Epithelial cell of esophagus (primary cell): ENCODE measurements around the gene NEU2.

Experiments used
- DNase-seq: peaks from one replicate; pipeline ENCODE4 v3.0.0; 2010; ENCODE audit warnings: low read depth
- H3K4me3 ChIP-seq: 2 replicates; pipeline ENCODE4 v1.5.1; 2011; ENCODE audit warnings: mild to moderate bottlenecking, low read length, control low read depth
- TF ChIP-seq, protein P1 (sequence below): IDR thresholded peaks from 2 replicates; pipeline ENCODE4 v1.5.1; 2011; ENCODE audit warnings: low read depth, mild to moderate bottlenecking, low read length, control low read depth, inconsistent platforms; ENCODE audit not compliant: insufficient read depth; ENCODE audit errors: missing control alignments

NEU2 gene

GRCh38 chr2:233076749-233077148 is 44.3 kb downstream of the NEU2 start:
- no peak overlapping the region for H3K4me3 ChIP-seq

GRCh38 chr2:233079473-233079877 is 47.0 kb downstream of the NEU2 start:
- H3K4me3 ChIP-seq = no peak overlapping the region
- TF ChIP-seq, protein P1, sequence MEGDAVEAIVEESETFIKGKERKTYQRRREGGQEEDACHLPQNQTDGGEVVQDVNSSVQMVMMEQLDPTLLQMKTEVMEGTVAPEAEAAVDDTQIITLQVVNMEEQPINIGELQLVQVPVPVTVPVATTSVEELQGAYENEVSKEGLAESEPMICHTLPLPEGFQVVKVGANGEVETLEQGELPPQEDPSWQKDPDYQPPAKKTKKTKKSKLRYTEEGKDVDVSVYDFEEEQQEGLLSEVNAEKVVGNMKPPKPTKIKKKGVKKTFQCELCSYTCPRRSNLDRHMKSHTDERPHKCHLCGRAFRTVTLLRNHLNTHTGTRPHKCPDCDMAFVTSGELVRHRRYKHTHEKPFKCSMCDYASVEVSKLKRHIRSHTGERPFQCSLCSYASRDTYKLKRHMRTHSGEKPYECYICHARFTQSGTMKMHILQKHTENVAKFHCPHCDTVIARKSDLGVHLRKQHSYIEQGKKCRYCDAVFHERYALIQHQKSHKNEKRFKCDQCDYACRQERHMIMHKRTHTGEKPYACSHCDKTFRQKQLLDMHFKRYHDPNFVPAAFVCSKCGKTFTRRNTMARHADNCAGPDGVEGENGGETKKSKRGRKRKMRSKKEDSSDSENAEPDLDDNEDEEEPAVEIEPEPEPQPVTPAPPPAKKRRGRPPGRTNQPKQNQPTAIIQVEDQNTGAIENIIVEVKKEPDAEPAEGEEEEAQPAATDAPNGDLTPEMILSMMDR = no peak
- DNase-seq = no peak

More at GRCh38 chr2:233076749-233077148, 44.3 kb downstream of the NEU2 start:
- no peak for DNase-seq
- TF ChIP-seq, protein P1 = no peak

DNA sequence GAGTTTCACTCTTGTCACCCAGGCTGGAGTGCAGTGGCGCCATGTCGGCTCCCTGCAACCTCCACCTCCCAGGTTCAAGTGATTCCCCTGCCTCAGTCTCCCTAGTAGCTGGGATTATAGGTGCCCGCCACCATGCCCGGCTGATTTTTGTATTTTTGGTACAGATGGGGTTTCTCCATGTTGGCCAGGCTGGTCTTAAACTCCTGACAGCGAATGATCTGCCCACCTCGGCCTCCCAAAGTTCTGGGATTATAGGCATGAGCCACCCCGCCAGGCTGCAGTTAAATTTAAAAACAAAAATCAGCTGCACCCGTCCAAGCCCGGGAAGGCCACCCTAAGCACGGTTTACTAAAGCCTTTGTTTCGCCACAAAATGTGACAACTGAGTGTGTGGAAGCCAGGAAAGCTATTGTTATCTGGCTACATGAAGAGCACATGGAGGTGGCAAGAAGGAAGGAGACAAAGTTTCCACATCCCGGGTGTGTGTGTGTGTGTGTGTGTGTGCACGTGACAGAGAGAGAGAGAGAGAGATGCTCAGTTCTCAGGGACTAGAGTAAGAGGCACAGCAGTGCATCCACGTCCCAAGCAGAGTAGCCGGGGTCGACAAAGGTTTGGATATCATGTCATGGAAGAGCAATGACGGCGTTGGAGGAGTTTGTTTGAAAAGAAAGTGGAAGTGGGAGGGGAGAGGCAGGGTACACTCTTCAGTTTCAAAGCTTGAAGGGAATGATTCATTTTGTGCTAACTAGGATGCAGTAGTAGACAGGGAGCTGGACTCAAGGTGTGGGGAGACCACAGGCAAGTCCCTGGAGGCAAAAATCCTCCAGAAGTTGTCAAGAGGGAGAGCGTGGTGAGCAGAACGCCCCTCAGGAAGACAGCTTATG is 47.7 kb downstream of the NEU2 start:
- TF ChIP-seq, protein P1 = no peak
- H3K4me3 ChIP-seq = no peak overlapping the region
- DNase-seq = no peak

DNA sequence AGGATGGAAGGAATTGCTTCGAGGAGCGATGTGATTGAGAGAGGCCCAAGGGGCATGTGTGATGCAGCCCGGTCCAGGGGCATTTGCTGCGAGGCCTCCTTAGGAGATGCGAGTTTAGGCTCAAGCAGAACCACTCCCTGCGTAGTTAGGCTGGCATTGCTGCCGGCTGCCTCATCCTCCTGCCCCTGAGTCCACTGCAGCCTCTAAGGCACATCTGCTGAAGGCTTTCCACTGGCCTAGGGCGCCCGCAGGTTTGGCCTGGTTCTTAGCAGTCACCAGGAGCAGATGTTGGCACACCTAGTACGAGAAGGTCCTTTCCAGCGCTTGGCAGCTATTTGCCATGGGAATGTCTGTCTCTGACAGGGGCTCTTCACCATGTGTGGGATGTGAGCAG is 48.4 kb downstream of the NEU2 start:
- no peak overlapping the region for H3K4me3 ChIP-seq
- DNase-seq = no peak
- TF ChIP-seq, protein P1 = no peak

DNA sequence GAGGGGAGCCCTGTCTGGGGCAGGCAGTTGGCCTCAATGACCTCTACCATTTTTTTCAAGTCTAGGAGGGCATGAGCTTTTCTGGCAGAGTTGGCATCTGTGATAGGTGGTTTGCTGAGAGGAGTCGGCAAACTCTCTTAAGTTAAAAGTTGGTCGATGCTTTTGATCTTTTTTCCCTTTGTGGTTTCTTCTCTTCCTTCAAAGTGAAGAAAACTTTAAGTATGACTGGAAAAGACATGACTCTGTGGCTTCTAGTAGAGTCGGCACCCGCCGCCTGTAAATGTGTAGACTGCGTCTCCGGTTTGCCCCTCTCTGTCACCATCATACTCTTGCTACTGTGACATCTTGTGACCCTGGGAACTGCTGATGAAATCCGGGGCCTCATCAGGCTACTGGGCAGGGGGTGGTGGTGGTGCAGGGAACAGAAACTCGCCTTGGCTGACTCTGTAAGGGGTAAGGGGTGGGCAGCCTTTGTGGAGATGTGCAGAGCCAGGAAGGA is 48.8 kb downstream of the NEU2 start:
- H3K4me3 ChIP-seq = no peak overlapping the region
- no peak for DNase-seq
- TF ChIP-seq, protein P1 = no peak

- TF ChIP-seq, protein P1 = no peak
- no peak for DNase-seq
- no peak overlapping the region for H3K4me3 ChIP-seq
These were observed 49.3 kb downstream of the NEU2 start for GRCh38 chr2:233081731-233082221.
